ENCODE measurements around the gene BTAF1.

BTAF1 gene

DNA sequence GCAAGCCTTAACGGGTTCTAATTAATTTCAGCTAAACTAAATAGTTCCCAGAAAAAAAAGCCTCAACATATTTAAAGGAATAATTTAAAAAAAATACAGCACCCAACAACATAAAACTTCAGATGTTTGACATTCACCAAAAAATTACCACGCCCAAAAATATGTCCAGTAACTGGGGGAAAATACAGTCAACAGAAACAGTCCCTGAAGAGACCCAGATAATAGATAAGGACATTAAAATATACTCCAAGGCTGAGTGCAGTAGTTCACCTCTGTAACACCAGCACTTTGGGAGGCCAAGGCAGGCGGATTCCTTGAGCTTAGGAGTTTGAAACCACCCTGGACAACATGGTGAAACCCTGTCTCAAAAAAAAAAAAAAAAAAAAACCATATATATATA, 78.0 kb downstream of the BTAF1 start:
- Histone ChIP-seq H3K27ac (replicated peaks) (no peak overlapping the region), H3K4me3 (replicated peaks; ENCODE audit: insufficient read depth, low read length) (no peak overlapping the region), H3K27me3 (ENCODE audit: insufficient read depth, poor library complexity, severe bottlenecking) (no peaks in the 10 kb centered on the region)
- DNase-seq (ENCODE audit: low read depth in 1 of 2, low spot score in 1 of 2), result no peak
- TF ChIP-seq, protein P1, sequence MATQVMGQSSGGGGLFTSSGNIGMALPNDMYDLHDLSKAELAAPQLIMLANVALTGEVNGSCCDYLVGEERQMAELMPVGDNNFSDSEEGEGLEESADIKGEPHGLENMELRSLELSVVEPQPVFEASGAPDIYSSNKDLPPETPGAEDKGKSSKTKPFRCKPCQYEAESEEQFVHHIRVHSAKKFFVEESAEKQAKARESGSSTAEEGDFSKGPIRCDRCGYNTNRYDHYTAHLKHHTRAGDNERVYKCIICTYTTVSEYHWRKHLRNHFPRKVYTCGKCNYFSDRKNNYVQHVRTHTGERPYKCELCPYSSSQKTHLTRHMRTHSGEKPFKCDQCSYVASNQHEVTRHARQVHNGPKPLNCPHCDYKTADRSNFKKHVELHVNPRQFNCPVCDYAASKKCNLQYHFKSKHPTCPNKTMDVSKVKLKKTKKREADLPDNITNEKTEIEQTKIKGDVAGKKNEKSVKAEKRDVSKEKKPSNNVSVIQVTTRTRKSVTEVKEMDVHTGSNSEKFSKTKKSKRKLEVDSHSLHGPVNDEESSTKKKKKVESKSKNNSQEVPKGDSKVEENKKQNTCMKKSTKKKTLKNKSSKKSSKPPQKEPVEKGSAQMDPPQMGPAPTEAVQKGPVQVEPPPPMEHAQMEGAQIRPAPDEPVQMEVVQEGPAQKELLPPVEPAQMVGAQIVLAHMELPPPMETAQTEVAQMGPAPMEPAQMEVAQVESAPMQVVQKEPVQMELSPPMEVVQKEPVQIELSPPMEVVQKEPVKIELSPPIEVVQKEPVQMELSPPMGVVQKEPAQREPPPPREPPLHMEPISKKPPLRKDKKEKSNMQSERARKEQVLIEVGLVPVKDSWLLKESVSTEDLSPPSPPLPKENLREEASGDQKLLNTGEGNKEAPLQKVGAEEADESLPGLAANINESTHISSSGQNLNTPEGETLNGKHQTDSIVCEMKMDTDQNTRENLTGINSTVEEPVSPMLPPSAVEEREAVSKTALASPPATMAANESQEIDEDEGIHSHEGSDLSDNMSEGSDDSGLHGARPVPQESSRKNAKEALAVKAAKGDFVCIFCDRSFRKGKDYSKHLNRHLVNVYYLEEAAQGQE (IDR thresholded peaks at IDR 0.05; ENCODE audit: insufficient replicate concordance, low read depth), result no peak
- TF ChIP-seq POLR2AphosphoS5 (IDR thresholded peaks at IDR 0.05; ENCODE audit: low read depth) (no peak), SPI1 (IDR thresholded peaks at IDR 0.05; ENCODE audit: borderline replicate concordance, low read depth) (no peak), GABPA (IDR thresholded peaks at IDR 0.05; ENCODE audit: low read depth) (no peak)
- TF ChIP-seq, protein P2, sequence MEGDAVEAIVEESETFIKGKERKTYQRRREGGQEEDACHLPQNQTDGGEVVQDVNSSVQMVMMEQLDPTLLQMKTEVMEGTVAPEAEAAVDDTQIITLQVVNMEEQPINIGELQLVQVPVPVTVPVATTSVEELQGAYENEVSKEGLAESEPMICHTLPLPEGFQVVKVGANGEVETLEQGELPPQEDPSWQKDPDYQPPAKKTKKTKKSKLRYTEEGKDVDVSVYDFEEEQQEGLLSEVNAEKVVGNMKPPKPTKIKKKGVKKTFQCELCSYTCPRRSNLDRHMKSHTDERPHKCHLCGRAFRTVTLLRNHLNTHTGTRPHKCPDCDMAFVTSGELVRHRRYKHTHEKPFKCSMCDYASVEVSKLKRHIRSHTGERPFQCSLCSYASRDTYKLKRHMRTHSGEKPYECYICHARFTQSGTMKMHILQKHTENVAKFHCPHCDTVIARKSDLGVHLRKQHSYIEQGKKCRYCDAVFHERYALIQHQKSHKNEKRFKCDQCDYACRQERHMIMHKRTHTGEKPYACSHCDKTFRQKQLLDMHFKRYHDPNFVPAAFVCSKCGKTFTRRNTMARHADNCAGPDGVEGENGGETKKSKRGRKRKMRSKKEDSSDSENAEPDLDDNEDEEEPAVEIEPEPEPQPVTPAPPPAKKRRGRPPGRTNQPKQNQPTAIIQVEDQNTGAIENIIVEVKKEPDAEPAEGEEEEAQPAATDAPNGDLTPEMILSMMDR (IDR thresholded peaks at IDR 0.05; ENCODE audit: insufficient read depth, low read length), result no peak

DNA sequence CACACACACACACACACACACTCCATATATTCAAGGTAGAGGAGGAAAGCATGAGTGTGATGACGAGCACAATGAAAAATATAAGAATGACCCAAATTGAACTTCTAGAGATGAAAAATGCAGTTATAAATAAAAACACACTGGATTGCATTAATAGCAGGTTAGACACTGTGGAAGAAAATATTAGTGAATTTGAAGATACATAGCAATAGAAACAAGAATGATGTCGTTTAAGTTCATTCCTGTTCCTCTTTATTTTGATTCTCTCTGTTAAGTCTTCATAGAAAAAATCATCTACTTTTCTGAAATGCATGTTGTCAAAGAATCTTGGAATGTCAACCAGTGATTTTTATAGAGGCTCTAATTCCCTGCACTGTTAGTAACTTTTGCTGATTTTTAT, 78.4 kb downstream of the BTAF1 start:
- Histone ChIP-seq H3K27ac (replicated peaks) (no peak overlapping the region), H3K27me3 (ENCODE audit: insufficient read depth, poor library complexity, severe bottlenecking) (no peaks in the 10 kb centered on the region), H3K4me3 (replicated peaks; ENCODE audit: insufficient read depth, low read length) (no peak overlapping the region)
- TF ChIP-seq SPI1 (IDR thresholded peaks at IDR 0.05; ENCODE audit: borderline replicate concordance, low read depth) (no peak), GABPA (IDR thresholded peaks at IDR 0.05; ENCODE audit: low read depth) (no peak), POLR2AphosphoS5 (IDR thresholded peaks at IDR 0.05; ENCODE audit: low read depth) (no peak)
- TF ChIP-seq, protein P1 (IDR thresholded peaks at IDR 0.05; ENCODE audit: insufficient replicate concordance, low read depth), result no peak
- TF ChIP-seq, protein P2 (IDR thresholded peaks at IDR 0.05; ENCODE audit: insufficient read depth, low read length), result no peak
- no peak for DNase-seq (ENCODE audit: low read depth in 1 of 2, low spot score in 1 of 2)

DNA sequence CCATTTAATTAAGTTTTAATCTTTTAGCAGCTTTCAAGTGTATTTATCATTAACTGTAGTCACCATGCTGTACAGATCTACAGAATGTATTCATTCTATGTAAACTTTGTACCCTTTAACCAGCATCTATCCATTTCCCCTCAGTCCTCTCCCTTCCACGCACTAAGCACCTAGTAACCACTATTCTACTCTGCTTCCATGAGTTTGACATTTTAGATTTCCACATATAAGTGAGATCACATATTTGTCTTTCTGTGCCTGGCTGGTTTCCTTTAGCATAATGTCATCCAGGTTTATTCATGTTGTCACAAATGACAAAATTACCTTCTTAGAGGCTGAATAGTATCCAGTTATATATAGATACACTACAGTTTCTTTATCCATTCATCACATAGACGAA, 79.7 kb downstream of the BTAF1 start:
- TF ChIP-seq, protein P2 (IDR thresholded peaks at IDR 0.05; ENCODE audit: insufficient read depth, low read length), result no peak
- no peak for TF ChIP-seq SPI1 (IDR thresholded peaks at IDR 0.05; ENCODE audit: borderline replicate concordance, low read depth)
- TF ChIP-seq POLR2AphosphoS5 (IDR thresholded peaks at IDR 0.05; ENCODE audit: low read depth), result no peak
- TF ChIP-seq GABPA (IDR thresholded peaks at IDR 0.05; ENCODE audit: low read depth), result no peak
- TF ChIP-seq, protein P1 (IDR thresholded peaks at IDR 0.05; ENCODE audit: insufficient replicate concordance, low read depth), result no peak
- H3K27me3 ChIP-seq (ENCODE audit: insufficient read depth, poor library complexity, severe bottlenecking), result no peaks in the 10 kb centered on the region
- DNase-seq (ENCODE audit: low read depth in 1 of 2, low spot score in 1 of 2), result no peak
- no peak overlapping the region for H3K27ac ChIP-seq (replicated peaks)
- no peak overlapping the region for H3K4me3 ChIP-seq (replicated peaks; ENCODE audit: insufficient read depth, low read length)

All from HL-60 (cell line).